BLaER1 treated with 17β-estradiol and CSF1 and Interleukin-3, amounts not matched to agents 10 nM and 100 nM (cell line): Measurements from ENCODE around the gene PCBD1.
A peak's percentile ranks its signal among the peaks of the same experiment; 100 is the strongest.
"Not testable (repeated sequence)": the region's sequence is repeated elsewhere in the genome, so short reads cannot be mapped to it uniquely, and the experiment has no call there.

Experiments used
- H3K27ac ChIP-seq, 11 experiments: shearing (Covaris generic); formaldehyde crosslinking; 2 replicates each; pipeline ENCODE4 v1.8.1; 2022
- H3K27me3 ChIP-seq, 11 experiments: shearing (Covaris generic); formaldehyde crosslinking; 2 replicates each; pipeline ENCODE4 v1.8.1; 2022
- H3K36me3 ChIP-seq, 11 experiments: shearing (Covaris generic); formaldehyde crosslinking; 2 replicates each; pipeline ENCODE4 v1.8.1; 2022
- H3K4me1 ChIP-seq, 10 experiments: shearing (Covaris generic); formaldehyde crosslinking; 2 replicates each; pipeline ENCODE4 v1.8.1; 2022
- H3K4me2 ChIP-seq, 11 experiments: shearing (Covaris generic); formaldehyde crosslinking; 2 replicates each; pipeline ENCODE4 v1.8.1; 2022
- H3K4me3 ChIP-seq, 10 experiments: shearing (Covaris generic); formaldehyde crosslinking; 2 replicates each; pipeline ENCODE4 v1.8.1; 2022
- H3K9ac ChIP-seq, 11 experiments: shearing (Covaris generic); formaldehyde crosslinking; 2 replicates each; pipeline ENCODE4 v1.8.1; 2022
- H3K9me3 ChIP-seq, 11 experiments: shearing (Covaris generic); formaldehyde crosslinking; replicated peaks in 1 of 11; 2 replicates each; pipeline ENCODE4 v1.8.1; 2022
- H4K20me1 ChIP-seq, 11 experiments: shearing (Covaris generic); formaldehyde crosslinking; 2 replicates each; pipeline ENCODE4 v1.8.1; 2022
- Cebpa-rat ChIP-seq, 11 experiments: shearing (Covaris generic); IDR thresholded peaks; 2 replicates each; pipeline ENCODE4 v1.8.1; 2022

PCBD1 gene

DNA sequence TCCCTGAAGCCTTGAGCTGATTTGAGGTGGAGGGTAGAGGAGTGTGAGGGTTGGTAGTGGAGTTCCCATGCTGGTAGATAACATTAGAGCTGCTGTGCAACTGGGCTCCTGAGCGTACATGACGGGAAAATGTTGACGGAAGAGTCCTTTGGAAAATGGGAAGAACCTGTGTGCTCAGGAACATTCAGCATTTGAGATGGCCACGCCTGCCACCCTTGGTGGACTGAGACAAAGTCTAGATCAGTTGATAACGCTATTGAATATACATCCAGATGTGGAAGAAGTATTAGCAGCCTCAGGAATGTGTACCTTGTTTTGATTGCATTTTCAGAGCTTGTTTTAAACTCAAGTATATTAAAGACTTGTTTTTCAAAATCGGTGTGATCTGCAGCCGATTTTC is 16.1 kb downstream of the PCBD1 start:
- Histone ChIP-seq H4K20me1 (peaks cover 0 to 6% (median 0%) of the 10 kb centered on the region in 11 experiments; a peak in 1 of 22 replicates), H3K4me1 (peaks cover 8 to 19% (median 16%) of the 10 kb centered on the region in 10 experiments), H3K27ac (no peak overlapping the region), H3K4me3 (no peak overlapping the region), H3K27me3 (peaks cover 0 to 45% (median 0%) of the 10 kb centered on the region in 11 experiments; a peak in 4 of 22 replicates), H3K4me2 (no peak overlapping the region), H3K9ac (no peak overlapping the region), H3K9me3 (no peaks in the 10 kb centered on the region), H3K36me3 (peaks cover 44 to 82% (median 70%) of the 10 kb centered on the region in 11 experiments)
- no peak for TF ChIP-seq Cebpa-rat (IDR thresholded peaks at IDR 0.05)

DNA sequence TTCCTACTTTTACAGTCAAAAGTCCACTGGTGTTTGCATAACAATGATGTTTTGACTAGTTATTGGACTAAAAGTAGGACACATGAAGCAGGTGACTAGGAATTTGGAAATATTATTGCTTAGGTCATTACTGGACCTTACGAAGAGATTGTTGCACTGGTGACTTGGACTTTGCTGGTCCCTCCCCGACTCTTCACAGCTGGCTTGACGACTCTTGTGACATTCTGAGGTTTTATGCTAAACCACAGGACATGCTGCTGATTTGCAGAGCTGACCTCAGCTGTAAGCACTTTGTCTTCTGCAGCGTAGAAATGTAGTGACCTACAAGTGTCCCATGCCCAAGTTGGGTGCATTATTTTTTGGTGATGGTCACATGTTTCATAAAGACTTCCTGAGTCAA is 21.9 kb downstream of the PCBD1 start:
- H3K36me3 ChIP-seq: peaks cover 14 to 47% (median 34%) of the 10 kb centered on the region in 11 experiments
- H3K27ac ChIP-seq: peak overlapping the region in 9 of 11 experiments; percentile 44 to 70 (median 53); a peak in 13 of 22 replicates
- H3K4me3 ChIP-seq: no peak overlapping the region; a peak in 1 of 20 replicates
- peak overlapping the region in 3 of 11 experiments; percentile 11 to 43 (median 32); a peak in 3 of 22 replicates for H3K9ac ChIP-seq
- peak overlapping the region; percentile 24 to 84 (median 75); a peak in 21 of 22 replicates for H3K4me2 ChIP-seq
- peaks cover 0 to 28% (median 0%) of the 10 kb centered on the region in 11 experiments; a peak in 4 of 22 replicates for H3K27me3 ChIP-seq
- TF ChIP-seq Cebpa-rat (IDR thresholded peaks at IDR 0.05): peak in 5 of 11 experiments; percentile 16 to 74 (median 56); a peak in 5 of 22 replicates
- no peaks in the 10 kb centered on the region for H4K20me1 ChIP-seq
- H3K9me3 ChIP-seq: peaks cover 0 to 7% (median 5%) of the 10 kb centered on the region in 11 experiments; a peak in 7 of 22 replicates
- H3K4me1 ChIP-seq: peaks cover 10 to 44% (median 21%) of the 10 kb centered on the region in 10 experiments

DNA sequence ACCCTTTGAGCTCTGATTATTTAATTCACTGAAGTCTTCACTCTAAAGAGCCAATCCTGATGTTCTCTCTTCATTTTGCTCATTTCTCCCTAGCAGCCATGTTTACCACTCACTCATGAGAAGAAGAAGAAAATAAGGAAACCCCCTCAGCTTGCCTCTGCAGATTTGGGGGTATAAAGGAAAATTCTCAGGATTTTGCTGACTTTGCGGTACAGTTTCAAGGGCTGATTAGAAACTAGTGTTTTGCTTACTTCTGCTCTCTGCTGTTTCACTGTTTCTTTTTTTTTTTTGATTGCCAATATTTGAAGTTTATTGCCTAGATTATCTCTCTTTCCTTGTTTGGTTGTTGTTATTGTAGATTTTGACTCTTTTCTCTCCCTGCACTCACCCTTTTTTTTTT is 23.4 kb downstream of the PCBD1 start:
- H3K9me3 ChIP-seq: peaks cover 0 to 10% (median 5%) of the 10 kb centered on the region in 11 experiments; a peak in 7 of 22 replicates
- peaks cover 23 to 47% (median 35%) of the 10 kb centered on the region in 11 experiments for H3K36me3 ChIP-seq
- no peak for TF ChIP-seq Cebpa-rat (IDR thresholded peaks at IDR 0.05)
- H3K4me1 ChIP-seq: peaks cover 10 to 44% (median 21%) of the 10 kb centered on the region in 10 experiments
- H3K4me2 ChIP-seq: peak overlapping the region in 4 of 11 experiments; percentile 72 to 84 (median 81); a peak in 7 of 22 replicates
- H3K9ac ChIP-seq: peak overlapping the region in 1 of 11 experiments; percentile 22; a peak in 1 of 22 replicates
- H3K27me3 ChIP-seq: peaks cover 0 to 18% (median 0%) of the 10 kb centered on the region in 11 experiments; a peak in 3 of 22 replicates
- H4K20me1 ChIP-seq: no peaks in the 10 kb centered on the region
- H3K4me3 ChIP-seq: no peak overlapping the region
- peak overlapping the region in 1 of 11 experiments; percentile 31; a peak in 1 of 22 replicates for H3K27ac ChIP-seq

DNA sequence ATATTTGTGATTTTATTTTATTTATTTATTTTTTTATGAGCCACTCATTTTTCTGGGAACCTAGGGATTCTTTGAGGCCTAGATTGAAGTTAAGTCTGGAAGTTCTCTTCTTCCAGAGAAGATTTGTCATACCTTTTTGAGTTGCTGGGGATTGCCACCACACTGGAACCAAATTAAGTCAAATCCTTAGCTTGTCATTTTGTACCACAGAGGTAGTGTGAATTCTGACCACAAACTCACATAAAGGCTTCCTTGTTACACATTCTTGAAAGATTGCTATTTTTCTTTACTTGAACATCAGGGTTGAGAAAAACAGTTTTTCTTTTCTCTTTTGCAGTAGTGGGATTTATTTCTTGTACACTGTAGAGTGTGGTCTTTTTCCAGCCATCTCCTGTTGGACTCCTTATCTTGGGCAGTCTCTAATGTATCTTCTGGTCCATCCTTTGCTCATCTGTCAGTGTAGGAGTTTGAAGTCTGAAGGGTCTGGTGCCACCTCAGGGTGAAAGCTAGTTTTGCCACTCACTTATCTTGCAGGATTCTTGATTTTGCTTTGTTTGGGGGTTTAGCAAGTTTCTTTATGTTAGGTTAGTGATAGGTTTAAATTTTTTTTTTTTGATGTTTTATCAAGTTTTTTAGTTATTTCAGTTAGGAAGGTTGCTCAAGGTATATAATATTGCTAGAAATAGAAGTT is 24.8 kb downstream of the PCBD1 start:
- H3K4me1 ChIP-seq: peaks cover 10 to 44% (median 21%) of the 10 kb centered on the region in 10 experiments
- H3K4me2 ChIP-seq: no peak overlapping the region
- H3K9ac ChIP-seq: no peak overlapping the region
- H3K27ac ChIP-seq: no peak overlapping the region
- peaks cover 0 to 10% (median 5%) of the 10 kb centered on the region in 11 experiments; a peak in 7 of 22 replicates for H3K9me3 ChIP-seq
- peaks cover 32 to 56% (median 42%) of the 10 kb centered on the region in 11 experiments for H3K36me3 ChIP-seq
- TF ChIP-seq Cebpa-rat (IDR thresholded peaks at IDR 0.05): no peak
- no peak overlapping the region for H3K4me3 ChIP-seq
- peaks cover 0 to 7% (median 0%) of the 10 kb centered on the region in 11 experiments; a peak in 1 of 22 replicates for H3K27me3 ChIP-seq
- H4K20me1 ChIP-seq: no peaks in the 10 kb centered on the region

DNA sequence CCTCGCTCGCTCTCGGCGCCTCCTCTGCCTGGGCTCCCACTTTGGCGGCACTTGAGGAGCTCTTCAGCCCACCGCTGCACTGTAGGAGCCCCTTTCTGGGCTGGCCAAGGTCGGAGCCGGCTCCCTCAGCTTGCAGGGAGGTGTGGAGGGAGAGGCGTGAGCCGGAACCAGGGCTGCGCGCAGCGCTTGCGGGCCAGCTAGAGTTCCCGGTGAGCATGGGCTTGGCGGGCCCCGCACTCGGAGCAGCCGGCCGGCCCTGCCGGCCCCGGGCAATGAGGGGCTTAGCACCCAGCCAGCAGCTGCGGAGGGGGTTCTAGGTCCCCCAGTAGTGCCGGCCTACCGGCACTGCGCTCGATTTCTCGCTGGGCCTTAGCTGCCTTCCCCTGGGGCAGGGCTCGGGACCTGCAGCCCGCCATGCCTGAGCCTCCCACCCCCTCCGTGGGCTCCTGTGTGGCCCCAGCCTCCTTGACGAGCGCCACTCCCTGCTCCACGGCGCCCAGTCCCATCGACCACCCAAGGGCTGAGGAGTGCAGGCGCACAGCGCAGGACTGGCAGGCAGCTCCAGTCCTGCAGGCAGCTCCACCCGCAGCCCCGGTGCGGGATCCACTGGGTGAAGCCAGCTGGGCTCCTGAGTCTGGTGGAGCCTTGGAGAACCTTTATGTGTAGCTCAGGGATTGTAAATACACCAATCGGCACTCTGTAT is 26.7 kb downstream of the PCBD1 start:
- Histone ChIP-seq H3K9me3 (peaks cover 0 to 10% (median 5%) of the 10 kb centered on the region in 11 experiments; a peak in 7 of 22 replicates), H3K36me3 (peaks cover 50 to 71% (median 62%) of the 10 kb centered on the region in 11 experiments)
- H3K4me3 ChIP-seq: not testable (repeated sequence)

DNA sequence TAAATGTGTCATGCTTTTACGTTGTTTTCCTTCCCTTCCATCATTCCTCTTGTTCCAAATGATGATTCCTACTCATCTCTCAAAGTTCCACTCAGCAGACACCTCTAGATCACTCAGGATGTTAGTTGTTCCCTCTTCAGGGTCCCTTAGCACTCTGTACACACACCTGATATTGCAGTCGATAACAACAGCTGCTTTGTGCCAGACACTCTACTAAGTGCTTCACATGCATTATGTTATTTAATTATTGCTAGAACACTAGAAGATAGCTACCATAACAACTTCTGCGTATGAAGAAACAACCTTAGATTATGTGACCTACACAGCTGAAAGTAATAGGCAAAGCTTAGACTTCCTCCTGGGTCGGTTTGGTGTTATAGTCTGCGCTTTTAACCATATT is 29.6 kb downstream of the PCBD1 start:
- Histone ChIP-seq H3K36me3 (peaks cover 65 to 98% (median 87%) of the 10 kb centered on the region in 11 experiments), H3K27ac (no peak overlapping the region), H3K27me3 (peaks cover 0 to 5% (median 0%) of the 10 kb centered on the region in 11 experiments; a peak in 1 of 22 replicates), H4K20me1 (peaks cover 0 to 8% (median 0%) of the 10 kb centered on the region in 11 experiments; a peak in 2 of 22 replicates), H3K4me2 (no peak overlapping the region), H3K9ac (no peak overlapping the region), H3K9me3 (peaks cover 0 to 10% (median 5%) of the 10 kb centered on the region in 11 experiments; a peak in 7 of 22 replicates), H3K4me3 (no peak overlapping the region), H3K4me1 (peaks cover 0 to 5% (median 0%) of the 10 kb centered on the region in 10 experiments; a peak in 2 of 20 replicates)
- TF ChIP-seq Cebpa-rat (IDR thresholded peaks at IDR 0.05): no peak

More for the DNA sequence above, 26.7 kb downstream of the PCBD1 start:
- H3K4me1 ChIP-seq: peaks cover 6 to 29% (median 13%) of the 10 kb centered on the region in 10 experiments
- H3K4me2 ChIP-seq, H3K27ac ChIP-seq, H3K9ac ChIP-seq, H3K27me3 ChIP-seq, H4K20me1 ChIP-seq: not testable (repeated sequence)

DNA sequence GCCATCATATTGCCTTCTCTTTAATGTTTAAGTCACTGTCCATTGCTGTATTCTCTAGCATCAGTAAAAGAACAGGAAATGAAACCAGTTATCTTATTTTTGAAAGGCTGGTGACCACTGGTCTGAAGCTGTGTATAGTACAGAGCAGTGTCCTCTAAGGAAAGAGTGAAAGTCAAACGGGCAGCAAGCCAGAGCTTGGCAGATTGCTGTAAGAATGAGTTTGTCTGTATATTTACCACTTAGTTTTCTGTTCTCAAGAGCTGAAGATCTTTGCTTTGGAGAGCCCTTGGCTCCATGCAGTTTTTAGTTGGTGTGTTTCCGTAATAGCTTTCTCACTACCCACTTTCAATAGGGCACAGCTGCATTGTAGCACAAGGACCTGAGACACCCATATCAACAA is 31.9 kb downstream of the PCBD1 start:
- Histone ChIP-seq H4K20me1 (peaks cover 0 to 31% (median 0%) of the 10 kb centered on the region in 11 experiments; a peak in 4 of 22 replicates), H3K9me3 (peaks cover 0 to 4% (median under 1%) of the 10 kb centered on the region in 11 experiments; a peak in 6 of 22 replicates), H3K36me3 (peaks cover 75 to 100% (median 92%) of the 10 kb centered on the region in 11 experiments), H3K9ac (no peak overlapping the region), H3K4me3 (no peak overlapping the region), H3K27me3 (peaks cover 0 to 5% (median 0%) of the 10 kb centered on the region in 11 experiments; a peak in 2 of 22 replicates), H3K27ac (no peak overlapping the region), H3K4me1 (peaks cover 0 to 5% (median 0%) of the 10 kb centered on the region in 10 experiments; a peak in 2 of 20 replicates), H3K4me2 (no peak overlapping the region)
- TF ChIP-seq Cebpa-rat (IDR thresholded peaks at IDR 0.05): no peak

DNA sequence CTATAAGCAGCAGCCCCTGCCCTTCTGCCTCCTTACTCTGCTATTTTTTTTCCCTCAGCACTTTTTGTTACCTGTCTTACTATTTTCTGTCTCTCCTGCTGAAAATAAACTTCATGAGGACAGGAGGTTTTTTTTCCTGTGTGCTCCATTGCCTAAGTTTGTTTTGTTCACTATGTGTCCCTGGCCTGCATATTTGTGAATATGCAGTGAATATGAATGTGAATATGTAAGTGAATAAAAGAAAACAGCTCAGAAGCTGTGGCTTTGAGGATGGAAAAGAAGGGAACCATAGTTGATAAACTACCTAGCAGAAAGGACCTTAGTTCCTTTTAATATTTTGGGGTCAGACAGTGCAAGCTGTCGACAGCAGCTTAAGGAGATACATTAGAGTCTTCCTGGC is 34.9 kb downstream of the PCBD1 start:
- no peaks in the 10 kb centered on the region for H3K9me3 ChIP-seq
- H3K27me3 ChIP-seq: peaks cover 0 to 16% (median 0%) of the 10 kb centered on the region in 11 experiments; a peak in 2 of 22 replicates
- no peak overlapping the region for H3K27ac ChIP-seq
- no peak overlapping the region for H3K4me3 ChIP-seq
- no peak overlapping the region for H3K9ac ChIP-seq
- no peak overlapping the region for H3K4me2 ChIP-seq
- no peak for TF ChIP-seq Cebpa-rat (IDR thresholded peaks at IDR 0.05)
- peaks cover 0 to 53% (median 0%) of the 10 kb centered on the region in 11 experiments; a peak in 6 of 22 replicates for H4K20me1 ChIP-seq
- peaks cover 0 to 5% (median 0%) of the 10 kb centered on the region in 10 experiments; a peak in 2 of 20 replicates for H3K4me1 ChIP-seq
- H3K36me3 ChIP-seq: peaks cover 62 to 95% (median 89%) of the 10 kb centered on the region in 11 experiments
